Heart right ventricle (tissue), 16 donors: ENCODE data around the gene PFDN1. TPM values are rescaled to one million over a fixed set of nuclear protein-coding genes. Genes with fewer than 3 reads are reported as not detected.
A peak's percentile ranks its signal among the peaks of the same experiment; 100 is the strongest.

Source experiments
- ATAC-seq, 8 donors: fragments of 200-7000 bp; cut with Tn5 transposase; one replicate each; pipeline ENCODE4 v1.9.1; 2020; ENCODE audit warnings: mild to moderate bottlenecking in 8 of 8, moderate library complexity in 8 of 8, moderate number of reproducible peaks in 1 of 8
- DNase-seq, 2 donors: peaks; one replicate each; pipeline ENCODE4 v3.0.0-alpha.2; 2020
- H3K27ac ChIP-seq, 10 donors: fragments of 200-600 bp; sonication (generic) in 2 of 10; one replicate each; pipeline versions ENCODE4 v1.5.0 to v1.8.0; 2020 to 2022; ENCODE audit warnings: mild to moderate bottlenecking in 3 of 10
- H3K27me3 ChIP-seq, 7 donors: fragments of 200-600 bp; one replicate each; pipeline ENCODE4 v1.8.0; 2021 to 2022; ENCODE audit warnings: mild to moderate bottlenecking in 2 of 7
- H3K36me3 ChIP-seq, 9 donors: fragments of 200-600 bp; sonication (generic) in 1 of 9; one replicate each; pipeline versions ENCODE4 v1.5.0 to v1.8.0; 2020 to 2022; ENCODE audit warnings: mild to moderate bottlenecking in 2 of 9
- H3K4me1 ChIP-seq, 9 donors: fragments of 200-600 bp; sonication (generic) in 1 of 9; one replicate each; pipeline versions ENCODE4 v1.5.0 to v1.8.0; 2020 to 2022; ENCODE audit warnings: mild to moderate bottlenecking in 4 of 9
- H3K4me3 ChIP-seq, 10 donors: fragments of 200-600 bp; sonication (generic) in 2 of 10; one replicate each; pipeline versions ENCODE4 v1.5.0 to v1.8.0; 2020 to 2022; ENCODE audit warnings: mild to moderate bottlenecking in 7 of 10, moderate library complexity in 2 of 10
- H3K9me3 ChIP-seq, 11 donors: fragments of 200-600 bp in 10 of 11; sonication (generic) in 2 of 11; one replicate each; pipeline versions ENCODE4 v1.5.0 to v1.8.0; 2013 to 2022; ENCODE audit warnings: mild to moderate bottlenecking in 2 of 11, control low read depth in 1 of 11, moderate library complexity in 1 of 11
- WGBS, 2 donors: extraction: QIAGEN DNeasy Blood & Tissue Kit; methylation state at CpG; one replicate each; pipeline ENCODE4 v1.1.7; 2013; ENCODE audit warnings: inconsistent platforms in 1 of 2; 5-methylcytosine and 5-hydroxymethylcytosine counted together
- intact Hi-C, 10 donors: fragments of 100-400 bp; cut with DNase I; formaldehyde crosslinking; loops; one replicate each; pipeline versions ENCODE4 v1.11.1 to v1.14.2; 2022
- polyA plus RNA-seq, 2 donors: library from polyadenylated mRNA; stranded (reverse); fragments of 200-250 nt; gene quantifications; one replicate each; pipeline ENCODE4 v1.2.3, GENCODE V29; 2013
- total RNA-seq, 10 donors: library from RNA; stranded (reverse); fragmentation: NEBNext Ultra II Directional in 3 of 10; extraction: Animal tissue kit (Norgen Biotek cat#: 25700) in 3 of 10; gene quantifications; one replicate each; pipeline versions ENCODE4 v1.2.1 to v1.2.4, GENCODE V29; 2021 to 2023
- TF ChIP-seq, protein P1 (sequence below), 9 donors: fragments of 200-600 bp; sonication (generic) in 2 of 9; IDR thresholded peaks; one replicate each; pipeline versions ENCODE4 v1.5.0 to v1.8.0; 2021 to 2022; ENCODE audit warnings: antibody characterized with exemption in 9 of 9, mild to moderate bottlenecking in 5 of 9, moderate library complexity in 1 of 9
- donor health status: Arrhythmogenic right ventricular cardiomyopathy.
- donor health status: ischemic (EF 13 %, LVEDD 7.1; RV severe dilation, severe dysfunction).
- donor health status: healthy with polysubstance abuse.
- donor health status: DM: no; HTN: yes; CAD: no.
- donor health status: DM: no; HTN: no; CAD: no.
- donor health status: ischemic (EF 25% LVEDD 6.9; RV normal size, moderate dysfunction).
- donor health status: ischemic (EF 25% LVEDD 5.7; RV mildly dilated, moderate dysfunction).
- donor health status: healthy.
- donor health status: DM: yes; HTN: yes; CAD: no.
- donor health status: Ischemic cardiomyopathy.
- donor health status: ischemic (EF 35%, LVEDD 5.7; RV mildly dilated, moderate dysfunction).
- donor health status: nonischemic (EF 11% LVEDD 7.7; RV severe dilation, severe dysfunction).
- donor health status: DM: yes; HTN: yes; CAD: no.
- donor health status: PGD.
- donor health status: ischemic (EF 29% LVEDD 5.4; RV normal size, mild dysfunction).
- donor health status: nonischemic (EF 23%, LVEDD 6.1; RV moderate dilation, normal function).

Gene PFDN1
- total and polyA plus RNA-seq, 12 donors: 56.8 to 100 (median 80.7) TPM

DNA sequence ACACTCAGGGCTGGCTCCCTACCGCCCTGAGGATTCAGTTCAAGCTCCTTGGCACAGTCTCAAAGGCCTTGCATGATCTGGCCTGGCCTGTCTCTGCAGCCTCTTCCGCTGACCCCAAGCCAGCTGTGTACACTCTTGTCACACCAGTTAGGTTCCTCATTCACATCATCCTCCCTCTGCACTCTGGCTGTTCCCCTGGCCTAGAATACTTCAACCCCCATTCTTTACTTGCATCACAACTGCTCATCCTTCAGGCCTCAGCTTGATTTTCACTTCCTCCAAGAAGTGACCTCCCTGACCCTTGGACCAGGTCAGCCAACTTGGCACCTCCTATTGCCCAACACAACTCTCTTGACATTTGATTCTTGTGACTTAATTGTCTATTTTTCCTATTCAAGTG, 18.9 kb upstream of the PFDN1 start:
- Histone ChIP-seq H3K9me3 (no peaks in the 10 kb centered on the region), H3K36me3 (no peaks in the 10 kb centered on the region), H3K27me3 (no peaks in the 10 kb centered on the region), H3K27ac (peak overlapping the region in 5 of 10 donors; percentile 75 to 88 (median 81)), H3K4me1 (peaks cover 15 to 69% (median 33%) of the 10 kb centered on the region in 9 donors), H3K4me3 (no peak overlapping the region)
- TF ChIP-seq, protein P1, sequence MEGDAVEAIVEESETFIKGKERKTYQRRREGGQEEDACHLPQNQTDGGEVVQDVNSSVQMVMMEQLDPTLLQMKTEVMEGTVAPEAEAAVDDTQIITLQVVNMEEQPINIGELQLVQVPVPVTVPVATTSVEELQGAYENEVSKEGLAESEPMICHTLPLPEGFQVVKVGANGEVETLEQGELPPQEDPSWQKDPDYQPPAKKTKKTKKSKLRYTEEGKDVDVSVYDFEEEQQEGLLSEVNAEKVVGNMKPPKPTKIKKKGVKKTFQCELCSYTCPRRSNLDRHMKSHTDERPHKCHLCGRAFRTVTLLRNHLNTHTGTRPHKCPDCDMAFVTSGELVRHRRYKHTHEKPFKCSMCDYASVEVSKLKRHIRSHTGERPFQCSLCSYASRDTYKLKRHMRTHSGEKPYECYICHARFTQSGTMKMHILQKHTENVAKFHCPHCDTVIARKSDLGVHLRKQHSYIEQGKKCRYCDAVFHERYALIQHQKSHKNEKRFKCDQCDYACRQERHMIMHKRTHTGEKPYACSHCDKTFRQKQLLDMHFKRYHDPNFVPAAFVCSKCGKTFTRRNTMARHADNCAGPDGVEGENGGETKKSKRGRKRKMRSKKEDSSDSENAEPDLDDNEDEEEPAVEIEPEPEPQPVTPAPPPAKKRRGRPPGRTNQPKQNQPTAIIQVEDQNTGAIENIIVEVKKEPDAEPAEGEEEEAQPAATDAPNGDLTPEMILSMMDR (IDR thresholded peaks at IDR 0.05): no peak
- 73 to 83% methylated on average over 2 of the region's 2 CpGs for WGBS, 2 donors
- peak; percentile 35 to 75 (median 61) for ATAC-seq
- DNase-seq: peak; percentile 34 to 54
- intact Hi-C loops: no loop called here

DNA sequence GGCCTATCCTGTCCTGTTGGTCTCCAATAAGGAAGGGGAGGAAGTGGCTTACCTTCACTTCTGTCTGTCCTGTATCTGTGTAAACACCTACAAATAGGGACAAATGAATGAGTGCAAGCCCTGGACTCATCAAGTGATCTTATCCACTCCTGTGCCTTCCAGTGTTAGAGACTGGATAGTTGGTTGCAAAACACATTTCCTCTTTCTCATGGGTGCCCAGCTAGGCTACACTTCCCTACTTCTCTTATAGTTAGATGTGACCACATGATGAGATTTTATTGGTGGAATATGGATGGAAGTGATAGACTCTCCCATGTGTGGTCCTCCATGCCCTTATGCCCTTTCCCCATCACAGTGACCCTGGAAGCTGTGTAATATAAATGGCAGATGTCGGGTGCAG, 16.9 kb upstream of the PFDN1 start:
- TF ChIP-seq, protein P1 (IDR thresholded peaks at IDR 0.05): no peak
- Histone ChIP-seq H3K36me3 (no peaks in the 10 kb centered on the region), H3K9me3 (no peaks in the 10 kb centered on the region), H3K4me1 (peaks cover 15 to 61% (median 30%) of the 10 kb centered on the region in 9 donors), H3K27ac (peak overlapping the region in 1 of 10 donors; percentile 64), H3K27me3 (no peaks in the 10 kb centered on the region), H3K4me3 (no peak overlapping the region)
- WGBS, 2 donors: 100% methylated on average over 1 of the region's 1 CpG
- intact Hi-C loops: no loop called here
- no peak for DNase-seq
- ATAC-seq: peak in 1 of 8 donors; percentile 44

DNA sequence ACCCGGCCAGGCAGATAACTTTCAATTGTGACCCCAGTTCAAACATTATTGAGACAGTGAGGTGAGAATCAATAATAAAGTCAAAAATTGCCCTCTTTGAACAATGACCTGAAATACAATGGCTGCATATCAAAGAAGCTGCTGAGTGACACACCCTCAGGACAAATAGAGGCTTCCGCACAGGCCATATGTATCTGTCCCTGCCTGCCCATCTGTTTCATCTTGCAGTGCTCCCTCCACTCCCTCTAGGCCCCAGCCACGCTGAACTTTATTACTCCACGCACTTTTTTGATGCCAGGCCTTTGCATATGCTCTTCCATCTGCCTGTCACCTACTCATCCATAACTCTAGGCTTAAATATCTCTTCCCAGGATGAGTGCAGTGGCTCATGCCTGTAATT, 15.9 kb upstream of the PFDN1 start:
- H3K4me3 ChIP-seq: no peak overlapping the region
- DNase-seq: no peak
- TF ChIP-seq, protein P1 (IDR thresholded peaks at IDR 0.05): no peak
- intact Hi-C loops: no loop called here
- ATAC-seq: no peak
- H3K27me3 ChIP-seq: no peaks in the 10 kb centered on the region
- H3K9me3 ChIP-seq: no peaks in the 10 kb centered on the region
- H3K36me3 ChIP-seq: no peaks in the 10 kb centered on the region
- WGBS, 2 donors: 92 to 94% methylated on average over 4 of the region's 4 CpGs
- peaks cover 13 to 50% (median 24%) of the 10 kb centered on the region in 9 donors for H3K4me1 ChIP-seq
- H3K27ac ChIP-seq: no peak overlapping the region

DNA sequence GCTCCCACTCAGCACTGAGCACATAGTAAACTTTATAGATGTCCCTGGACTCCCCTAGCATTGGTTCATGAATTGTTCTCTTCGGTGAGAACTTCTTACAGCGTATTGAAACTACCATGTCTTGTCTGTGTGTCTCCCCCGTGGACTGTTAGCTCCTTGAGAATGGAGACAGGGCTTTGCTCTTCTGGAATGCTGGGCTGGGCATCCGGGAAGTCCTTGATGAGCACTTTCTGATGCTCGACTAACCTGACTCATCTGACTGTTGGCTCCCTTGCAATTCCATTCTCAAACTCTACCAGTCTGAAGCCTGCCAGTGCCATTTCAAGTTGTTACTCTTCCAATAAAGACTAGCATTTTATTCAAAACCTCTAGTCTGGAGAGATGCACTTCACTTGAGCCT, 15.0 kb upstream of the PFDN1 start:
- intact Hi-C loops: no loop called here
- DNase-seq (no peak), ATAC-seq (no peak)
- WGBS, 2 donors: 71 to 84% methylated on average over 5 of the region's 5 CpGs
- H3K27me3 ChIP-seq: no peaks in the 10 kb centered on the region
- TF ChIP-seq, protein P1 (IDR thresholded peaks at IDR 0.05): no peak
- no peak overlapping the region for H3K4me3 ChIP-seq
- no peaks in the 10 kb centered on the region for H3K36me3 ChIP-seq
- peaks cover 5 to 50% (median 21%) of the 10 kb centered on the region in 9 donors for H3K4me1 ChIP-seq
- no peak overlapping the region for H3K27ac ChIP-seq
- no peaks in the 10 kb centered on the region for H3K9me3 ChIP-seq
